ENCODE data around the gene PHF2. TPM values are rescaled to one million over a fixed set of nuclear protein-coding genes. Genes with fewer than 3 reads are reported as not detected.

The PHF2 gene
- polyA plus RNA-seq, 4 donors, result 8.6 to 21.2 (median 12.8) TPM

GRCh38 chr9:93678199-93679019 lies 102.0 kb downstream of the PHF2 start:
- DNase-seq (no peak), FAIRE-seq (no peak)
- 89 to 95% (median 93%) methylated on average over 17 of the region's 17 CpGs for WGBS, 3 donors
- no peaks in the 10 kb centered on the region for H3K27me3 ChIP-seq (ENCODE audit: control insufficient read depth in 3 of 3, insufficient read depth in 3 of 3, low read length in 3 of 3)
- peaks cover 11 to 55% (median 14%) of the 10 kb centered on the region in 3 donors for H3K36me3 ChIP-seq (ENCODE audit: control insufficient read depth in 3 of 3, insufficient read depth in 2 of 3, low read depth in 1 of 3, low read length in 3 of 3)
- no peak overlapping the region for H3K27ac ChIP-seq (ENCODE audit: low read depth in 1 of 3, low read length in 2 of 3)
- no peak overlapping the region for H3K4me3 ChIP-seq (ENCODE audit: low read depth in 1 of 3, low read length in 3 of 3)
- H3K9me3 ChIP-seq (ENCODE audit: control insufficient read depth in 2 of 2, insufficient read depth in 1 of 2, low read depth in 1 of 2, low read length in 1 of 2), result no peaks in the 10 kb centered on the region
- no peaks in the 10 kb centered on the region for H3K4me1 ChIP-seq (ENCODE audit: control insufficient read depth in 3 of 3, insufficient read depth in 2 of 3, low read depth in 1 of 3, low read length in 2 of 3)

- no peak overlapping the region for H3K4me3 ChIP-seq (ENCODE audit: low read depth in 1 of 3, low read length in 3 of 3)
- WGBS, 3 donors, result 74 to 81% (median 77%) methylated on average over 18 of the region's 18 CpGs
- no peak for FAIRE-seq
- H3K9me3 ChIP-seq (ENCODE audit: control insufficient read depth in 2 of 2, insufficient read depth in 1 of 2, low read depth in 1 of 2, low read length in 1 of 2), result no peaks in the 10 kb centered on the region
- H3K36me3 ChIP-seq (ENCODE audit: control insufficient read depth in 3 of 3, insufficient read depth in 2 of 3, low read depth in 1 of 3, low read length in 3 of 3), result peaks cover 5 to 43% (median 9%) of the 10 kb centered on the region in 3 donors
- H3K27ac ChIP-seq (ENCODE audit: low read depth in 1 of 3, low read length in 2 of 3), result no peak overlapping the region
- no peaks in the 10 kb centered on the region for H3K4me1 ChIP-seq (ENCODE audit: control insufficient read depth in 3 of 3, insufficient read depth in 2 of 3, low read depth in 1 of 3, low read length in 2 of 3)
- DNase-seq, result no peak
- no peaks in the 10 kb centered on the region for H3K27me3 ChIP-seq (ENCODE audit: control insufficient read depth in 3 of 3, insufficient read depth in 3 of 3, low read length in 3 of 3)
These were observed 103.4 kb downstream of the PHF2 start for GRCh38 chr9:93679536-93680442.

- H3K36me3 ChIP-seq (ENCODE audit: control insufficient read depth in 3 of 3, insufficient read depth in 2 of 3, low read depth in 1 of 3, low read length in 3 of 3), result peaks cover 3 to 34% (median 9%) of the 10 kb centered on the region in 3 donors
- no peaks in the 10 kb centered on the region for H3K4me1 ChIP-seq (ENCODE audit: control insufficient read depth in 3 of 3, insufficient read depth in 2 of 3, low read depth in 1 of 3, low read length in 2 of 3)
- no peak for DNase-seq
- no peak overlapping the region for H3K27ac ChIP-seq (ENCODE audit: low read depth in 1 of 3, low read length in 2 of 3)
- H3K27me3 ChIP-seq (ENCODE audit: control insufficient read depth in 3 of 3, insufficient read depth in 3 of 3, low read length in 3 of 3), result no peaks in the 10 kb centered on the region
- 60 to 78% (median 67%) methylated on average over 16 of the region's 16 CpGs for WGBS, 3 donors
- H3K9me3 ChIP-seq (ENCODE audit: control insufficient read depth in 2 of 2, insufficient read depth in 1 of 2, low read depth in 1 of 2, low read length in 1 of 2), result no peaks in the 10 kb centered on the region
- no peak overlapping the region for H3K4me3 ChIP-seq (ENCODE audit: low read depth in 1 of 3, low read length in 3 of 3)
- no peak for FAIRE-seq
These were observed 104.3 kb downstream of the PHF2 start for GRCh38 chr9:93680443-93681268.

DNA sequence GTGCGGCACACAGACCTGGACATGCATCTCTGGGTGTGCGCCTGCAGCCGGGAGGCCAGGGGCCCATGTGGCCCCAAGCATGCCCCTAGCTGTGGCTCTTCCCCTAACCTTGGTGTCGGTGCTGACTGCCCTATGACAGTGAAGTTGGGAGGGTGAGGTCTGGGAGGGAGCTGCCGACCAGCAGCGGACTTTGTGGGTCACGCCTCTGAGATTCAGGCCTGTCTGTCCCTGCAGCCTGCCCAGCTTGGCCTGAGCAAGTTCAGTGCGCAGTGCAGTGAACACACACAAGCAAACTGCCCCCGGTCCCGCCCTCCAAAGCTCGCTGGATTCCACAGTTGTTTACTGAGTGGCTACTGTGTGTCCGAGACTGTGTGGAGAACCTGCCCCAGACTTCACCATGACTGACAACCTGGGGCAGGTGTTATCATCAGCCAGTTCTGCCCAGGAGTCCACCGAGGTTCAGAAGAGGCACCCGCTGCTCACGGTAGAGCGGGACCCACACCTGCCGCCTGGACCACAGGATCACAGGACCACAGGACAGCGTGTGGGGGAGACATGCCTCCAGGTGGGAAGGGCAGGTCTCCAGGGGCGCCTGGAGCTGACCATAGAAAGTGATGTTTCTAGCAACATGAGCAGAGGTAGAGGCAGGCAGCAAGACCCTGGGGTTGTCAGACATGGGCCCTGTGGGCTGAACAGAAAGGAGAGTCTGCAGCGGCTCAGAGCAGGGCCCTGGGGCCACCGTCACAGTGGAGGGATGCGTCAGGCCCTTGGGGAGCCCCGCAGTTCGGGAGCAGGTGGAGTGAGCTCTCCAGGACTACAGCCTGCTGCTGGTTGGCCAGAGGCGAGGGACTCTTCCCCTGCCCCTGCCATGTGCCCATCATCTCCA lies 105.1 kb downstream of the PHF2 start:
- no peak for FAIRE-seq
- WGBS, 3 donors, result 30 to 63% (median 35%) methylated on average over 24 to 25 of the region's 25 CpGs
- no peaks in the 10 kb centered on the region for H3K27me3 ChIP-seq (ENCODE audit: control insufficient read depth in 3 of 3, insufficient read depth in 3 of 3, low read length in 3 of 3)

GRCh38 chr9:93682155-93682968 lies 106.0 kb downstream of the PHF2 start:
- peak; percentile 53 to 65 for DNase-seq
- Histone ChIP-seq H3K36me3 (ENCODE audit: control insufficient read depth in 3 of 3, insufficient read depth in 2 of 3, low read depth in 1 of 3, low read length in 3 of 3) (peaks cover 3 to 17% (median 5%) of the 10 kb centered on the region in 3 donors), H3K9me3 (ENCODE audit: control insufficient read depth in 2 of 2, insufficient read depth in 1 of 2, low read depth in 1 of 2, low read length in 1 of 2) (no peaks in the 10 kb centered on the region), H3K4me3 (ENCODE audit: low read depth in 1 of 3, low read length in 3 of 3) (no peak overlapping the region), H3K4me1 (ENCODE audit: control insufficient read depth in 3 of 3, insufficient read depth in 2 of 3, low read depth in 1 of 3, low read length in 2 of 3) (no peaks in the 10 kb centered on the region), H3K27ac (ENCODE audit: low read depth in 1 of 3, low read length in 2 of 3) (no peak overlapping the region), H3K27me3 (ENCODE audit: control insufficient read depth in 3 of 3, insufficient read depth in 3 of 3, low read length in 3 of 3) (no peaks in the 10 kb centered on the region)
- 37 to 44% (median 41%) methylated on average over 19 of the region's 19 CpGs for WGBS, 3 donors
- FAIRE-seq, result no peak

More for the DNA sequence above, 105.1 kb downstream of the PHF2 start:
- Histone ChIP-seq H3K4me1 (ENCODE audit: control insufficient read depth in 3 of 3, insufficient read depth in 2 of 3, low read depth in 1 of 3, low read length in 2 of 3) (no peaks in the 10 kb centered on the region), H3K36me3 (ENCODE audit: control insufficient read depth in 3 of 3, insufficient read depth in 2 of 3, low read depth in 1 of 3, low read length in 3 of 3) (peaks cover 3 to 26% (median 8%) of the 10 kb centered on the region in 3 donors), H3K4me3 (ENCODE audit: low read depth in 1 of 3, low read length in 3 of 3) (no peak overlapping the region), H3K9me3 (ENCODE audit: control insufficient read depth in 2 of 2, insufficient read depth in 1 of 2, low read depth in 1 of 2, low read length in 1 of 2) (no peaks in the 10 kb centered on the region), H3K27ac (ENCODE audit: low read depth in 1 of 3, low read length in 2 of 3) (no peak overlapping the region)
- no peak for DNase-seq

- Histone ChIP-seq H3K4me1 (ENCODE audit: control insufficient read depth in 3 of 3, insufficient read depth in 2 of 3, low read depth in 1 of 3, low read length in 2 of 3) (no peaks in the 10 kb centered on the region), H3K9me3 (ENCODE audit: control insufficient read depth in 2 of 2, insufficient read depth in 1 of 2, low read depth in 1 of 2, low read length in 1 of 2) (no peaks in the 10 kb centered on the region), H3K36me3 (ENCODE audit: control insufficient read depth in 3 of 3, insufficient read depth in 2 of 3, low read depth in 1 of 3, low read length in 3 of 3) (peaks cover 0 to 6% (median 0%) of the 10 kb centered on the region in 3 donors), H3K27me3 (ENCODE audit: control insufficient read depth in 3 of 3, insufficient read depth in 3 of 3, low read length in 3 of 3) (no peaks in the 10 kb centered on the region), H3K4me3 (ENCODE audit: low read depth in 1 of 3, low read length in 3 of 3) (no peak overlapping the region), H3K27ac (ENCODE audit: low read depth in 1 of 3, low read length in 2 of 3) (no peak overlapping the region)
- no peak for FAIRE-seq
- WGBS, 3 donors, result 81 to 89% (median 86%) methylated on average over 10 of the region's 10 CpGs
- no peak for DNase-seq
These were observed 107.1 kb downstream of the PHF2 start for GRCh38 chr9:93683331-93684134.

All from small intestine (tissue), 7 donors.